Dermis microvascular lymphatic vessel endothelial cell (primary cell): ENCODE data around the gene PTPRG. TPM values are rescaled to one million over a fixed set of nuclear protein-coding genes. Genes with fewer than 3 reads are reported as not detected.

Experiments
- DNase-seq, 2 donors: peaks; one replicate each; pipeline versions ENCODE4 v3.0.0 to v3.0.0-alpha.2; 2010; ENCODE audit warnings: low read depth in 2 of 2
- total RNA-seq: library from RNA; depleted of rRNA; stranded (reverse); fragments of >200 nt; gene quantifications from 2 replicates; pipeline ENCODE4 v1.2.1, GENCODE V29; 2014

Gene PTPRG
- total RNA-seq, 1 donor from 2014 or later = 8.6 TPM

- no peak for DNase-seq
Observed at GRCh38 chr3:62098646-62099365, 537.4 kb downstream of the PTPRG start.

GRCh38 chr3:62100282-62100989 lies 539.1 kb downstream of the PTPRG start:
- DNase-seq = peak in 1 of 2 donors; percentile 29

- DNase-seq = no peak
Observed at GRCh38 chr3:62101488-62101887, 540.1 kb downstream of the PTPRG start.

- DNase-seq = no peak
Observed at GRCh38 chr3:62103531-62103930, 542.2 kb downstream of the PTPRG start.

GRCh38 chr3:62109534-62109933 lies 548.2 kb downstream of the PTPRG start:
- no peak for DNase-seq

GRCh38 chr3:62110443-62111225 lies 549.3 kb downstream of the PTPRG start:
- no peak for DNase-seq

GRCh38 chr3:62113092-62113491 lies 551.7 kb downstream of the PTPRG start:
- DNase-seq = no peak

- DNase-seq = no peak
Observed at GRCh38 chr3:62114763-62115162, 553.4 kb downstream of the PTPRG start.

- no peak for DNase-seq
Observed at GRCh38 chr3:62117903-62118548, 556.7 kb downstream of the PTPRG start.

- DNase-seq = no peak
Observed at GRCh38 chr3:62119139-62119538, 557.8 kb downstream of the PTPRG start.

GRCh38 chr3:62122819-62123218 lies 561.4 kb downstream of the PTPRG start:
- no peak for DNase-seq

- DNase-seq = no peak
Observed at GRCh38 chr3:62125380-62125779, 564.0 kb downstream of the PTPRG start.

- no peak for DNase-seq
Observed at GRCh38 chr3:62127116-62127515, 565.7 kb downstream of the PTPRG start.

GRCh38 chr3:62128051-62128450 lies 566.7 kb downstream of the PTPRG start:
- DNase-seq = no peak

- DNase-seq = no peak
Observed at GRCh38 chr3:62128681-62129080, 567.3 kb downstream of the PTPRG start.

- DNase-seq = no peak
Observed at GRCh38 chr3:62131050-62131449, 569.7 kb downstream of the PTPRG start.

- DNase-seq = peak in 1 of 2 donors; percentile 26
Observed at GRCh38 chr3:62131620-62132019, 570.2 kb downstream of the PTPRG start.

GRCh38 chr3:62132027-62132602 lies 570.7 kb downstream of the PTPRG start:
- no peak for DNase-seq

GRCh38 chr3:62133015-62133414 lies 571.6 kb downstream of the PTPRG start:
- no peak for DNase-seq

GRCh38 chr3:62134061-62134496 lies 572.7 kb downstream of the PTPRG start:
- peak in 1 of 2 donors; percentile 61 for DNase-seq

GRCh38 chr3:62135741-62136140 lies 574.4 kb downstream of the PTPRG start:
- DNase-seq = no peak
